ENCODE measurements around the gene RALY.

GRCh38 chr20:34010405-34010931, 16.8 kb downstream of the RALY start:
- TF ChIP-seq CTCF (IDR thresholded peaks at IDR 0.05; ENCODE audit: low read depth, low read length, poor library complexity, severe bottlenecking): no peak
- TF ChIP-seq EZH2phosphoT487 (IDR thresholded peaks at IDR 0.05; ENCODE audit: borderline replicate concordance, low read length): no peak

All from DOHH2 (cell line).